ENCODE results near the gene SYNGR4. TPM values are rescaled to one million over a fixed set of nuclear protein-coding genes. Genes with fewer than 3 reads are reported as not detected.
A peak's percentile ranks its signal among the peaks of the same experiment; 100 is the strongest.

The SYNGR4 gene
- total and polyA plus RNA-seq, 8 donors: 0.19 to 16.4 (median 0.61) TPM; not detected in 2

DNA sequence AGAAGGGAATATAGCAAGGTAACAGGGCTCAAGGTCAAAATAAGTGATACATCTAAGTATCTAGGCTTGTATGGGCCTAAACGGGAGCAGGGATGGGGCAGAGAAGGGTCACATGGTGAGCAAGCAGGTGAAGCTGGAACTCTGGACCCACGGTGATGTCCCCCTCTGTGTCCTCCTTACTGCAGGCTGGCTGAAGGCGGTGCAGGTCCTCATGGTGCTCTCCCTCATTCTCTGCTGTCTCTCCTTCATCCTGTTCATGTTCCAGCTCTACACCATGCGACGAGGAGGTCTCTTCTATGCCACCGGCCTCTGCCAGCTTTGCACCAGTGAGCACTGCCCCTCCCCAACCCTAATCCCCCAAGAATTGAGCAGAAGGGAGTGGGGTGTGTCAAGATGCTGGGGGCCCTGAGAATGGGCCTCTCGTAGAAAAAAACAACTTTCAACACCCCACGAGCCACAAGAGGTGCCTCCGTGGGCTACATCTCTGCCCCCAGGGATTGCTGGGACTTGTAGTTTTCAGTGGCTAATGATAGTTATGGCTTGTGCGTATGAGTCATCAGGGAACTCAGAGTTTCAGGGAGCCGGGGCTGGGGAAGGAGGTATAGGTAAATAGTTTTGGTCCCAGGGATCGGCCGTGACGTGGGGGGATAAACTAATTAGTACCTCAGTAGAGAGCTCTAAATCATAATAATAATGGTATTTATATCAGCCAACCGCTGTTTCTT, 34.8 kb upstream of the SYNGR4 start:
- H3K27ac ChIP-seq: peak overlapping the region in 2 of 4 donors; percentile 90 to 95
- 65 to 71% methylated on average over 15 of the region's 15 CpGs for WGBS, 2 donors

DNA sequence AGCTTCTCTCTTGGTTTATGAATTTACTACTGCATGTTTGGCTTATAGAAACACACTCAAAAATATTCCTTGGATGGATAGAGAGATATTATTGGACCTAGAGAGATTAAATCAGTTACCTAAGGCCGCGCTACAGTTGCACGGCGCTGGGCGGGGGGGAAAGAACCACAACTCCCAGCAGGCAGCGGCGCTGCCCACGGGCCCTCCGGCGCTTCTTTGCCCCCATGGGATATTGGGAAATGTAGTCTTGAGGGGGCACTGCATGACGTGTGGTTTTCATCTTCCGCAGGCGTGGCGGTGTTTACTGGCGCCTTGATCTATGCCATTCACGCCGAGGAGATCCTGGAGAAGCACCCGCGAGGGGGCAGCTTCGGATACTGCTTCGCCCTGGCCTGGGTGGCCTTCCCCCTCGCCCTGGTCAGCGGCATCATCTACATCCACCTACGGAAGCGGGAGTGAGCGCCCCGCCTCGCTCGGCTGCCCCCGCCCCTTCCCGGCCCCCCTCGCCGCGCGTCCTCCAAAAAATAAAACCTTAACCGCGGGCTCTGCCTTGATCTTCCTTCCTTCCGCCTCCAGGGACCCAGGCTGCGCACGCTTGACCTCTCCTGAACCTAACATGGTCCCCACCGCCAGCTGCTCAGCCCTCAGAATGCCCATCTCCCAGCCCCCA, 34.0 kb upstream of the SYNGR4 start:
- peak; percentile 83 to 91 (median 84) for DNase-seq
- WGBS, 2 donors: 5 to 8% methylated on average over 32 to 41 of the region's 41 CpGs
- no peak for FAIRE-seq
- peak; percentile 61 to 73 (median 69) for ATAC-seq
- intact Hi-C loops (cut with DNase I): no loop called here
- no peaks in the 10 kb centered on the region for H3K9me3 ChIP-seq
- peak overlapping the region; percentile 24 to 57 (median 54) for H3K4me3 ChIP-seq
- peaks cover 0 to 24% (median 8%) of the 10 kb centered on the region in 3 donors for H3K4me1 ChIP-seq
- no peaks in the 10 kb centered on the region for H3K36me3 ChIP-seq
- TF ChIP-seq, protein P1, sequence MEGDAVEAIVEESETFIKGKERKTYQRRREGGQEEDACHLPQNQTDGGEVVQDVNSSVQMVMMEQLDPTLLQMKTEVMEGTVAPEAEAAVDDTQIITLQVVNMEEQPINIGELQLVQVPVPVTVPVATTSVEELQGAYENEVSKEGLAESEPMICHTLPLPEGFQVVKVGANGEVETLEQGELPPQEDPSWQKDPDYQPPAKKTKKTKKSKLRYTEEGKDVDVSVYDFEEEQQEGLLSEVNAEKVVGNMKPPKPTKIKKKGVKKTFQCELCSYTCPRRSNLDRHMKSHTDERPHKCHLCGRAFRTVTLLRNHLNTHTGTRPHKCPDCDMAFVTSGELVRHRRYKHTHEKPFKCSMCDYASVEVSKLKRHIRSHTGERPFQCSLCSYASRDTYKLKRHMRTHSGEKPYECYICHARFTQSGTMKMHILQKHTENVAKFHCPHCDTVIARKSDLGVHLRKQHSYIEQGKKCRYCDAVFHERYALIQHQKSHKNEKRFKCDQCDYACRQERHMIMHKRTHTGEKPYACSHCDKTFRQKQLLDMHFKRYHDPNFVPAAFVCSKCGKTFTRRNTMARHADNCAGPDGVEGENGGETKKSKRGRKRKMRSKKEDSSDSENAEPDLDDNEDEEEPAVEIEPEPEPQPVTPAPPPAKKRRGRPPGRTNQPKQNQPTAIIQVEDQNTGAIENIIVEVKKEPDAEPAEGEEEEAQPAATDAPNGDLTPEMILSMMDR (IDR thresholded peaks at IDR 0.05): no peak
- H3K27ac ChIP-seq: peak overlapping the region; percentile 66 to 95 (median 81)
- H3K27me3 ChIP-seq: no peaks in the 10 kb centered on the region

More for the DNA sequence above, 34.8 kb upstream of the SYNGR4 start:
- intact Hi-C loops (cut with DNase I): no loop called here
- H3K27me3 ChIP-seq: no peaks in the 10 kb centered on the region
- peaks cover 0 to 24% (median 8%) of the 10 kb centered on the region in 3 donors for H3K4me1 ChIP-seq
- DNase-seq (peak in 1 of 6 donors; percentile 36), FAIRE-seq (no peak), ATAC-seq (no peak)
- H3K4me3 ChIP-seq: no peak overlapping the region
- TF ChIP-seq, protein P1 (IDR thresholded peaks at IDR 0.05): no peak
- H3K36me3 ChIP-seq: no peaks in the 10 kb centered on the region
- H3K9me3 ChIP-seq: no peaks in the 10 kb centered on the region

DNA sequence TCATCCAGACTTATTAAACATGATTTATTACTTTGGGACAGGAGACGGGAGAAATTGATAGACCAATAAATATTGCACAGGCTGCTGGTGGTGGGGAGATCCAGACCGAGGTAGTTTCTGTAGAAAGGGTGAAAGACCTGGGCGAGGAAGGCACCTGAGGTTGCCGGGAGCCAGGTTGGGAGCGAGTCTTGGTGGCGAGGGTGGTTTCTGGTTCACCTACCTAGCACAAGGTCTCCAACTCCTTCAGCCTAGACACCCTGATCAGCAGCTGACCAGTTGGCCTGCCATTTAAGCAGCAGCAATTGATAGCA, 31.9 kb upstream of the SYNGR4 start:
- H3K4me1 ChIP-seq: peaks cover 0 to 24% (median 8%) of the 10 kb centered on the region in 3 donors

DNA sequence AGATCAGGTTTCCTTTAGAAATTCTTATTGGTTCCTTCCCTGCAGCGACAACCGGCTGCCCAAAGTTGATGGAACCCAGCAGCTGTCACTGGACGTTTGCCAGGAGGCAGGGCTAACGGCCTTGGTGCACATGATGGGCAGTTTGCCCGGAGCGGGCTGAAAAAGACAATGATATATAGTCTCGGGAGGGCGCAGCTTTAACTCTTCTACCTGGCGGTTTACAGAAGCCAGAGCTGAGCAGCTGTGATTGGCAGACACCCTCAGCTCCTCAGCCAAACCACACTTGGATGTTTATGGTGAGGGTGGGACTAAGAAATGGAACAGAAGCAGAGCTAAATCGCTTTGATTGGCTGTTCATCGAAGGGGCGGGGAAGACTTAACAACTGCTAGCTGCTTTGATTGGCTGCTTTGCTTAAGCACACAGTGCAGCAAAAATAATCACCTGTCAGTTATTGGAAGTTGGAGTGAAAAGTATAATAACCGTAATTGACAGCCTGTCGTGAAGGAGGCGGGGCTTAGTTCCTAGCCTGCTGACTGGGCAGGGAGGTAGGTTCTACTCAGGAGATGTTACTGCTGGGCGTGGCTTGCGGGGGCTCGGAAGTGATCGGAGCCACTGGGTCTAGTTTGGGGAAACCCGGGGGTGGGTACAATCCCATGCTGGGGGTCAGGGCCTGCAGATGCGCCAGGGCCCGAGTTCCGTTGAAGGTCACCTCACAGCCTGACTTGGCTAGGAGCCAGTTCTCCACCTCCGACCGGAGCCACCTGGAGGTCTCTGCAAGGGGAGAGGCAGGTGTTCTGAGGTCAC, 31.3 kb upstream of the SYNGR4 start:
- Histone ChIP-seq H3K27ac (peak overlapping the region; percentile 72 to 96 (median 92)), H3K9me3 (no peaks in the 10 kb centered on the region), H3K27me3 (no peaks in the 10 kb centered on the region), H3K4me1 (peaks cover 0 to 24% (median 8%) of the 10 kb centered on the region in 3 donors), H3K36me3 (no peaks in the 10 kb centered on the region), H3K4me3 (peak overlapping the region; percentile 11 to 52 (median 26))
- TF ChIP-seq, protein P1 (IDR thresholded peaks at IDR 0.05): no peak
- FAIRE-seq (peak; percentile 96), ATAC-seq (peak; percentile 76 to 83 (median 78)), DNase-seq (peak; percentile 90 to 96 (median 93))
- intact Hi-C loops (cut with DNase I): no loop called here
- WGBS, 2 donors: 0% methylated on average over 25 of the region's 25 CpGs

More for the DNA sequence above, 31.9 kb upstream of the SYNGR4 start:
- H3K4me3 ChIP-seq: peak overlapping the region in 2 of 4 donors; percentile 4 to 52
- TF ChIP-seq, protein P1 (IDR thresholded peaks at IDR 0.05): no peak
- intact Hi-C loops (cut with DNase I): no loop called here
- H3K9me3 ChIP-seq: no peaks in the 10 kb centered on the region
- peak overlapping the region; percentile 72 to 96 (median 92) for H3K27ac ChIP-seq
- FAIRE-seq (no peak), DNase-seq (no peak), ATAC-seq (no peak)
- 4 to 8% methylated on average over 6 of the region's 6 CpGs for WGBS, 2 donors
- H3K27me3 ChIP-seq: no peaks in the 10 kb centered on the region
- no peaks in the 10 kb centered on the region for H3K36me3 ChIP-seq

All from pancreas (tissue), 10 donors.